GM18526 (cell line): ENCODE results near the gene DMXL2.

ENCODE experiments used
- POLR2A ChIP-seq: IDR thresholded peaks from 3 replicates; pipeline ENCODE4 v1.6.1; 2011; ENCODE audit not compliant: insufficient read length; ENCODE audit errors: extremely low read depth

DMXL2 gene

GRCh38 chr15:51580982-51581381, 41.6 kb downstream of the DMXL2 start:
- no peak for TF ChIP-seq POLR2A

- TF ChIP-seq POLR2A = no peak
Observed at GRCh38 chr15:51580385-51580784, 42.2 kb downstream of the DMXL2 start.

- TF ChIP-seq POLR2A = no peak
Observed at GRCh38 chr15:51579012-51579411, 43.6 kb downstream of the DMXL2 start.

GRCh38 chr15:51577636-51578304, 44.8 kb downstream of the DMXL2 start:
- TF ChIP-seq POLR2A = no peak

GRCh38 chr15:51576911-51577500, 45.6 kb downstream of the DMXL2 start:
- TF ChIP-seq POLR2A = no peak

GRCh38 chr15:51576286-51576850, 46.2 kb downstream of the DMXL2 start:
- TF ChIP-seq POLR2A = no peak

- TF ChIP-seq POLR2A = no peak
Observed at GRCh38 chr15:51575775-51576174, 46.8 kb downstream of the DMXL2 start.

GRCh38 chr15:51561271-51561670, 61.3 kb downstream of the DMXL2 start:
- no peak for TF ChIP-seq POLR2A

- no peak for TF ChIP-seq POLR2A
Observed at GRCh38 chr15:51558876-51559275, 63.7 kb downstream of the DMXL2 start.

- TF ChIP-seq POLR2A = no peak
Observed at GRCh38 chr15:51558411-51558810, 64.2 kb downstream of the DMXL2 start.

GRCh38 chr15:51550841-51551240, 71.7 kb downstream of the DMXL2 start:
- no peak for TF ChIP-seq POLR2A

GRCh38 chr15:51547656-51548055, 74.9 kb downstream of the DMXL2 start:
- no peak for TF ChIP-seq POLR2A

- no peak for TF ChIP-seq POLR2A
Observed at GRCh38 chr15:51536965-51537574, 85.5 kb downstream of the DMXL2 start.

GRCh38 chr15:51533672-51534398, 88.7 kb downstream of the DMXL2 start:
- no peak for TF ChIP-seq POLR2A

- TF ChIP-seq POLR2A = no peak
Observed at GRCh38 chr15:51526955-51527354, 95.6 kb downstream of the DMXL2 start.

- no peak for TF ChIP-seq POLR2A
Observed at GRCh38 chr15:51524376-51524775, 98.2 kb downstream of the DMXL2 start.
